IMR-90 (cell line): Measurements from ENCODE around the gene OSBPL6. TPM values are rescaled to one million over a fixed set of nuclear protein-coding genes. Genes with fewer than 3 reads are reported as not detected.

Experiments used
- ATAC-seq: fragments of 200-7000 bp; cut with Tn5 transposase; 2 replicates; pipeline ENCODE4 v1.9.1; 2020; ENCODE audit warnings: low read depth, mild to moderate bottlenecking, moderate library complexity
- BruUV-seq: library from RNA; stranded (reverse); fragments of 400-500 nt; replicated peaks from 2 replicates; lab custom pipeline; 2021; lab: Mats Ljungman, UMichigan
- CTCF ChIA-PET: fragments of 300-600 bp; formaldehyde crosslinking; extraction: SDS; loops from one replicate; lab custom pipeline; 2021; ENCODE audit warnings: antibody characterized with exemption; lab: Yijun Ruan, JAX
- POLR2A ChIA-PET: fragments of 300-600 bp; sonication (Branson Sonifier 250); formaldehyde crosslinking; loops from one replicate; lab custom pipeline; 2022; ENCODE audit warnings: antibody characterized with exemption; ENCODE audit not compliant: unreplicated experiment; lab: Charles Lee
- DNase-seq: peaks from one replicate; pipeline ENCODE4 v3.0.0; 2013
- H2AFZ ChIP-seq: replicated peaks from 2 replicates; pipeline ENCODE3; 2013; ENCODE audit warnings: low read length, mild to moderate bottlenecking; ENCODE audit not compliant: poor library complexity
- H2AK5ac ChIP-seq: 2 replicates; pipeline ENCODE4 v1.6.1; 2013; ENCODE audit warnings: low read depth, low read length, inconsistent platforms
- H2AK9ac ChIP-seq: replicated peaks from 2 replicates; pipeline ENCODE3; 2013; ENCODE audit warnings: mild to moderate bottlenecking, low read depth, low read length, moderate library complexity; ENCODE audit not compliant: poor library complexity
- H2BK120ac ChIP-seq: 2 replicates; pipeline ENCODE4 v1.6.1; 2013; ENCODE audit warnings: low read depth, low read length, inconsistent platforms
- H2BK15ac ChIP-seq: 3 replicates; pipeline ENCODE4 v1.6.1; 2013; ENCODE audit warnings: low read depth, low read length, inconsistent platforms
- H2BK20ac ChIP-seq: 2 replicates; pipeline ENCODE4 v1.6.1; 2013; ENCODE audit warnings: low read depth, mild to moderate bottlenecking, inconsistent platforms, low read length, moderate library complexity
- H2BK5ac ChIP-seq: 2 replicates; pipeline ENCODE4 v1.6.1; 2013; ENCODE audit warnings: mild to moderate bottlenecking, low read depth, low read length, inconsistent platforms; ENCODE audit not compliant: poor library complexity, severe bottlenecking
- H3K14ac ChIP-seq: replicated peaks from 2 replicates; pipeline ENCODE4 v1.6.1; 2013; ENCODE audit warnings: low read depth, low read length, inconsistent platforms
- H3K18ac ChIP-seq: 2 replicates; pipeline ENCODE4 v1.6.1; 2013; ENCODE audit warnings: low read depth, low read length, control low read depth
- H3K23ac ChIP-seq: 2 replicates; pipeline ENCODE4 v1.6.1; 2013; ENCODE audit warnings: low read depth, low read length, inconsistent platforms
- H3K27ac ChIP-seq: 2 replicates; pipeline ENCODE4 v1.5.1; 2013; ENCODE audit warnings: mild to moderate bottlenecking, control low read depth, low read length; ENCODE audit not compliant: insufficient read depth
- H3K27me3 ChIP-seq: 2 replicates; pipeline ENCODE4 v1.6.1; 2013; ENCODE audit warnings: low read length; ENCODE audit not compliant: control insufficient read depth, insufficient read depth
- H3K36me3 ChIP-seq: 2 replicates; pipeline ENCODE4 v1.6.1; 2013; ENCODE audit warnings: low read length, mixed read lengths; ENCODE audit not compliant: control insufficient read depth, insufficient read depth
- H3K4ac ChIP-seq: 2 replicates; pipeline ENCODE4 v1.6.1; 2013; ENCODE audit warnings: low read depth, low read length, inconsistent platforms
- H3K4me1 ChIP-seq: 2 replicates; pipeline ENCODE4 v1.6.1; 2013; ENCODE audit warnings: low read length, mixed read lengths; ENCODE audit not compliant: control insufficient read depth, insufficient read depth
- H3K4me2 ChIP-seq: 2 replicates; pipeline ENCODE4 v1.6.1; 2013; ENCODE audit warnings: low read depth, mild to moderate bottlenecking, control low read depth, low read length, moderate library complexity
- H3K4me3 ChIP-seq: 2 replicates; pipeline ENCODE4 v1.5.1; 2013; ENCODE audit warnings: low read depth, mild to moderate bottlenecking, control low read depth, low read length, moderate library complexity; ENCODE audit not compliant: insufficient read depth
- H3K56ac ChIP-seq: 2 replicates; pipeline ENCODE4 v1.6.1; 2013; ENCODE audit warnings: low read length, inconsistent platforms; ENCODE audit not compliant: insufficient read depth; ENCODE audit errors: extremely low read depth
- H3K79me1 ChIP-seq, 2 experiments: 2 replicates each; pipeline ENCODE4 v1.6.1; 2013; ENCODE audit warnings: low read length in 2 of 2, inconsistent platforms in 1 of 2, low read depth in 1 of 2
- H3K9ac ChIP-seq: 2 replicates; pipeline ENCODE4 v1.6.1; 2013; ENCODE audit warnings: low read depth, low read length, control low read depth
- H3K9me1 ChIP-seq: 2 replicates; pipeline ENCODE4 v1.6.1; 2013; ENCODE audit warnings: low read length, inconsistent platforms; ENCODE audit not compliant: insufficient read depth
- H3K9me3 ChIP-seq: 2 replicates; pipeline ENCODE4 v1.6.1; 2013; ENCODE audit warnings: low read length; ENCODE audit not compliant: control insufficient read depth, insufficient read depth
- H4K20me1 ChIP-seq: 2 replicates; pipeline ENCODE4 v1.6.1; 2013; ENCODE audit warnings: low read length, inconsistent platforms; ENCODE audit not compliant: insufficient read depth
- H4K5ac ChIP-seq: 2 replicates; pipeline ENCODE4 v1.6.1; 2013; ENCODE audit warnings: mild to moderate bottlenecking, low read depth, low read length, control low read depth
- H4K8ac ChIP-seq, 2 experiments: 2 replicates each; pipeline ENCODE4 v1.6.1; 2013; ENCODE audit warnings: low read depth in 2 of 2, low read length in 2 of 2, control low read depth in 1 of 2, inconsistent platforms in 1 of 2
- H4K91ac ChIP-seq: 2 replicates; pipeline ENCODE4 v1.6.1; 2013; ENCODE audit warnings: low read depth, low read length, inconsistent platforms; ENCODE audit not compliant: insufficient read depth
- MAZ ChIP-seq: IDR thresholded peaks from 2 replicates; pipeline ENCODE4 v1.6.1; 2012; ENCODE audit warnings: low read depth, mild to moderate bottlenecking, low read length, improper control_type of control experiment, moderate library complexity, borderline replicate concordance
- MXI1 ChIP-seq: IDR thresholded peaks from 2 replicates; pipeline ENCODE4 v1.6.1; 2012; ENCODE audit warnings: low read depth, mild to moderate bottlenecking, low read length, moderate library complexity, borderline replicate concordance
- NFE2L2 ChIP-seq: fragments of 150-350 bp; IDR thresholded peaks from 2 replicates; pipeline ENCODE4 v1.6.1; 2016; ENCODE audit warnings: low read depth, mild to moderate bottlenecking, low read length
- RFX5 ChIP-seq: IDR thresholded peaks from 2 replicates; pipeline ENCODE4 v1.8.0; 2012; ENCODE audit warnings: low read depth, mild to moderate bottlenecking, low read length, moderate library complexity
- WGBS, 2 experiments: methylation state at CpG; one replicate each; pipeline versions ENCODE4 v1.1.5 to v1.1.7; 2013; ENCODE audit warnings: missing lambda C conversion rate in 2 of 2; ENCODE audit not compliant: insufficient read length in 1 of 2; ENCODE audit errors: extremely low coverage in 2 of 2; 5-methylcytosine and 5-hydroxymethylcytosine counted together
- dilution Hi-C: fragments of 300-500 bp; cut with HindIII; formaldehyde crosslinking; loops from one replicate; pipeline ENCODE4 v1.14.3; 2018; ENCODE audit warnings: low sequenced_read_pairs; ENCODE audit not compliant: unreplicated experiment
- in situ Hi-C: fragments of 300-500 bp; cut with MboI; formaldehyde crosslinking; loops from 3 replicates; pipeline ENCODE4 v1.14.3; 2019; ENCODE audit warnings: low sequenced_read_pairs, inconsistent platforms, mixed read lengths
- intact Hi-C: fragments of 100-400 bp; cut with micrococcal nuclease; formaldehyde crosslinking; loops from 2 replicates; pipeline ENCODE4 v1.10.0; 2022
- polyA plus RNA-seq, 3 experiments: library from polyadenylated mRNA; depleted of rRNA; stranded (reverse); fragments of >200 nt; gene quantifications; 2 replicates each; pipeline ENCODE4 v1.2.3, GENCODE V29; 2012; ENCODE audit warnings: low replicate concordance in 1 of 3
- total RNA-seq: library from RNA; depleted of rRNA; stranded (reverse); fragments of >200 nt; gene quantifications from 2 replicates; pipeline ENCODE4 v1.2.3, GENCODE V29; 2012

The OSBPL6 gene
- total and polyA plus RNA-seq, 2 of the 4 experiments (the other 2 are of a cell fraction), result 3.2 to 3.7 TPM

DNA sequence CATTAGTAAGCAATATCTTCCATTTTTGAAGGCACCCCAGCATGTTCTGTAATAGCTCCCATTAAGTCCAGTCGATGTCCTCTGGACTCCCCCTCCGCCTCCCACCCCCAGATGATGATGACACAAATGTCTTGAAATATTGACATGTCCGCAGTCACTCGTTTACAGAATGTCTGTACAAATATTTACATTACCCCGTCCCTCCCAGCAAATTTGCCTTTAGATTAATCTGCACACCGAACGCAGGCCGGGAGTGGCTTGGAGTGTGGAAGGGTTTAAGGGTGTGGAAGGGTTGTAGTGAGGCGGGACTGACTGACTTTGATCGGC is 853 bp upstream of the OSBPL6 start:
- ChIA-PET POLR2A (no interaction called here), CTCF (no interaction called here)
- Histone ChIP-seq H2AK9ac (no peak overlapping the region), H2AFZ (peak overlapping the region; percentile 96), H3K18ac (no peak overlapping the region), H3K23ac (peak overlapping the region; percentile 82), H3K14ac (peak overlapping the region; percentile 72; the same call in 1 of the 2 replicates), H4K20me1 (no peaks in the 10 kb centered on the region), H2BK15ac (peak overlapping the region; percentile 74; the same call in 1 of the 3 replicates), H3K79me1 (peaks cover 3 to 9% of the 10 kb centered on the region in 2 experiments; a peak in 2 of 4 replicates), H3K36me3 (no peaks in the 10 kb centered on the region), H4K5ac (no peak overlapping the region), H3K27ac (no peak overlapping the region; the same call in 1 of the 2 replicates), H4K8ac (peak overlapping the region; percentile 3 to 47; a peak in 2 of 4 replicates), H3K4me1 (no peaks in the 10 kb centered on the region), H3K4me3 (peak overlapping the region; percentile 90), H3K4me2 (peak overlapping the region; percentile 69), H4K91ac (no peak overlapping the region; the same call in 1 of the 2 replicates), H2BK5ac (no peak overlapping the region), H3K56ac (no peak overlapping the region), H3K4ac (no peak overlapping the region), H2BK120ac (no peak overlapping the region), H3K9ac (peak overlapping the region; percentile 20), H3K9me1 (no peaks in the 10 kb centered on the region), H2BK20ac (no peak overlapping the region), H3K9me3 (no peaks in the 10 kb centered on the region), H2AK5ac (no peak overlapping the region), H3K27me3 (no peaks in the 10 kb centered on the region)
- intact Hi-C loops, result loop anchor here (5.0 to 10.0 kb wide), 2 partner anchors 81 to 209 kb away; partner anchors contain the start of gene RBM45
- TF ChIP-seq MXI1 (no peak), NFE2L2 (no peak), RFX5 (no peak), MAZ (no peak)
- dilution Hi-C loops, result no loop called here
- ATAC-seq (peak; percentile 5), DNase-seq (peak; percentile 4)
- 10% methylated on average over 2 of the region's 10 CpGs; no CpG with 5 or more reads in 1 of the 2 experiments for WGBS, 2 experiments
- BruUV-seq, result no TSS peak
- in situ Hi-C loops, result no loop called here
